ENCODE measurements around the gene ERAS.
A peak's percentile ranks its signal among the peaks of the same experiment; 100 is the strongest.

Gene ERAS

GRCh38 chrX:48848847-48849246, 22.5 kb downstream of the ERAS start:
- TF ChIP-seq YY1 (IDR thresholded peaks at IDR 0.05; ENCODE audit: low read depth) (no peak), TCF12 (IDR thresholded peaks at IDR 0.05; ENCODE audit: low read depth) (no peak), USF1 (IDR thresholded peaks at IDR 0.05) (no peak), CREB1 (IDR thresholded peaks at IDR 0.05; ENCODE audit: low read depth) (no peak), ZBTB7A (IDR thresholded peaks at IDR 0.05; ENCODE audit: low read depth) (no peak), EGR1 (IDR thresholded peaks at IDR 0.05) (no peak), NFIC (IDR thresholded peaks at IDR 0.05) (no peak), RAD21 (IDR thresholded peaks at IDR 0.05; ENCODE audit: low read depth) (no peak), FOXM1 (IDR thresholded peaks at IDR 0.05; ENCODE audit: borderline replicate concordance, low read depth) (no peak), TEAD4 (IDR thresholded peaks at IDR 0.05) (no peak), MAX (IDR thresholded peaks at IDR 0.05) (no peak)

DNA sequence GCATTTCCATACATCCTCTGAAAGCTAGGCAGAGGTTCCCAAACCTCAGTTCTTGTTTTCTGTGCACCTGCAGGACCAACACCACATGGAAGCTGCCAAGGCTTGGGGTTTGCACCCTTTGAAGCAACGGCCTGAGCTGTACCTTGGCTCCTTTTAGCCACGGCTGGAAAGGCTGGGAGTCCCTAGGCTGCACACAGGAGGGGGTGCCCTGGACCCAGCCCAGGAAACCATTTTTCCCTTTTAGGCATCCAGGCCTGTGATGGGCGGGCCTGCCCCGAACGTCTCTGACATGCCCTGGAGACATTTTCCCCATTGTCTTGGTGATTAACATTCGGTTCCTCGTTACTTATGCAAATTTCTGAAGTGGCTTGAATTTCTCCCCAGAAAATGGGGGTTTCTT, 26.5 kb downstream of the ERAS start:
- TF ChIP-seq TEAD4 (IDR thresholded peaks at IDR 0.05) = no peak
- TF ChIP-seq NFIC (IDR thresholded peaks at IDR 0.05) = no peak
- no peak for TF ChIP-seq MAX (IDR thresholded peaks at IDR 0.05)
- TF ChIP-seq TAF1 (IDR thresholded peaks at IDR 0.05; ENCODE audit: low read depth) = no peak
- no peak for TF ChIP-seq EGR1 (IDR thresholded peaks at IDR 0.05)
- TF ChIP-seq REST (IDR thresholded peaks at IDR 0.05; ENCODE audit: low read depth) = no peak
- no peak for TF ChIP-seq RAD21 (IDR thresholded peaks at IDR 0.05; ENCODE audit: low read depth)
- no peak for TF ChIP-seq FOXM1 (IDR thresholded peaks at IDR 0.05; ENCODE audit: borderline replicate concordance, low read depth)
- no peak for TF ChIP-seq CREB1 (IDR thresholded peaks at IDR 0.05; ENCODE audit: low read depth)
- TF ChIP-seq USF1 (IDR thresholded peaks at IDR 0.05) = no peak
- TF ChIP-seq CEBPB (IDR thresholded peaks at IDR 0.05) = no peak
- TF ChIP-seq YY1 (IDR thresholded peaks at IDR 0.05; ENCODE audit: low read depth) = no peak
- no peak for TF ChIP-seq ZBTB7A (IDR thresholded peaks at IDR 0.05; ENCODE audit: low read depth)
- no peak for TF ChIP-seq TCF12 (IDR thresholded peaks at IDR 0.05; ENCODE audit: low read depth)
- TF ChIP-seq EP300 (IDR thresholded peaks at IDR 0.05; ENCODE audit: borderline replicate concordance) = no peak

DNA sequence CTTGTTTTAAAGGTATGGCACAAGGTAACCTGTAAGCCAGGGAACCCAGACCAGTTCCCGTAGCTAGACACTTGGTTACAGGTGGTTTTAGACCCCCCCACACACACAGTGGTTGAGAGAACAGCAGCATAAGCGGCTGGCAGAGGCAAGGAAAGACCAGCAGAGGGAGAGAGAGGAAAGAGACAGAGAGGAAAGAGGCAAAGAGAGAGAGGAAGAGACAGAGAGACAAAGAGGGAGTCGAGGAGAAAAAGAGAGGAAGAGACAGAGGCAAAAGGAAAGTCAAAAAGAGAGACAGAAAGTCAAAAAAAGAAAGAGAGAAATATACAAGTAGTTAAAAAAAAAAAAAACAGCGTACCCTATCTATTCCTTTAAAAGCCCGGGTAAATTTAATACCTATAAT, 28.6 kb downstream of the ERAS start:
- no peak for TF ChIP-seq REST (IDR thresholded peaks at IDR 0.05; ENCODE audit: low read depth)
- TF ChIP-seq RAD21 (IDR thresholded peaks at IDR 0.05; ENCODE audit: low read depth) = peak; percentile 31

GRCh38 chrX:48864210-48864609, 37.9 kb downstream of the ERAS start:
- TF ChIP-seq CEBPB (IDR thresholded peaks at IDR 0.05) = no peak
- TF ChIP-seq YY1 (IDR thresholded peaks at IDR 0.05; ENCODE audit: low read depth) = no peak
- TF ChIP-seq RAD21 (IDR thresholded peaks at IDR 0.05; ENCODE audit: low read depth) = no peak
- no peak for TF ChIP-seq USF1 (IDR thresholded peaks at IDR 0.05)
- no peak for TF ChIP-seq TEAD4 (IDR thresholded peaks at IDR 0.05)
- TF ChIP-seq EGR1 (IDR thresholded peaks at IDR 0.05) = no peak
